GM12892 (cell line): ENCODE data around the gene PELO.

Source experiments
- POLR2A ChIP-seq: IDR thresholded peaks from 2 replicates; pipeline ENCODE4 v1.6.1; 2011; ENCODE audit warnings: low read depth, low read length, control low read depth
- POLR2AphosphoS5 ChIP-seq: IDR thresholded peaks from 2 replicates; pipeline ENCODE4 v1.6.1; 2011; ENCODE audit warnings: low read depth, low read length, control low read depth
- TAF1 ChIP-seq: IDR thresholded peaks from 2 replicates; pipeline ENCODE4 v1.6.1; 2011; ENCODE audit warnings: low read depth, mild to moderate bottlenecking, control low read depth, low read length, borderline replicate concordance

- TF ChIP-seq POLR2A (no peak), TAF1 (no peak), POLR2AphosphoS5 (no peak)
These were observed 8.3 kb downstream of the PELO start for GRCh38 chr5:52796031-52796430.
